ENCODE data around the gene AUNIP. TPM values are rescaled to one million over a fixed set of nuclear protein-coding genes. Genes with fewer than 3 reads are reported as not detected.

Gene AUNIP
- 1.4 and 2.8 TPM in 2 replicates for polyA plus RNA-seq (2011; rRNA removed)
- 1.0 and 2.2 TPM in 2 replicates for polyA minus RNA-seq (2011; rRNA and poly(A)+ RNA removed)

- TF ChIP-seq, protein P1, sequence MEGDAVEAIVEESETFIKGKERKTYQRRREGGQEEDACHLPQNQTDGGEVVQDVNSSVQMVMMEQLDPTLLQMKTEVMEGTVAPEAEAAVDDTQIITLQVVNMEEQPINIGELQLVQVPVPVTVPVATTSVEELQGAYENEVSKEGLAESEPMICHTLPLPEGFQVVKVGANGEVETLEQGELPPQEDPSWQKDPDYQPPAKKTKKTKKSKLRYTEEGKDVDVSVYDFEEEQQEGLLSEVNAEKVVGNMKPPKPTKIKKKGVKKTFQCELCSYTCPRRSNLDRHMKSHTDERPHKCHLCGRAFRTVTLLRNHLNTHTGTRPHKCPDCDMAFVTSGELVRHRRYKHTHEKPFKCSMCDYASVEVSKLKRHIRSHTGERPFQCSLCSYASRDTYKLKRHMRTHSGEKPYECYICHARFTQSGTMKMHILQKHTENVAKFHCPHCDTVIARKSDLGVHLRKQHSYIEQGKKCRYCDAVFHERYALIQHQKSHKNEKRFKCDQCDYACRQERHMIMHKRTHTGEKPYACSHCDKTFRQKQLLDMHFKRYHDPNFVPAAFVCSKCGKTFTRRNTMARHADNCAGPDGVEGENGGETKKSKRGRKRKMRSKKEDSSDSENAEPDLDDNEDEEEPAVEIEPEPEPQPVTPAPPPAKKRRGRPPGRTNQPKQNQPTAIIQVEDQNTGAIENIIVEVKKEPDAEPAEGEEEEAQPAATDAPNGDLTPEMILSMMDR (IDR thresholded peaks at IDR 0.05; ENCODE audit: insufficient read depth, low read depth, low read length): no peak
- Histone ChIP-seq H3K27me3 (ENCODE audit: control insufficient read depth, insufficient read depth, low read length) (no peaks in the 10 kb centered on the region), H3K4me3 (ENCODE audit: low read depth, low read length) (peak within 1 kb of the TSS; percentile 73), H3K36me3 (ENCODE audit: control insufficient read depth, insufficient read depth, low read length) (peaks cover 8% of the 10 kb centered on the region)
- peak; percentile 34 for DNase-seq (ENCODE audit: low read depth)
- POLR2A ChIA-PET: no interaction called here
- CTCF ChIA-PET: no interaction called here
Measured at GRCh38 chr1:25858906-25859789, at the start of gene AUNIP. Gene AUNIP (minus strand): TSS chr1:25859457. CDS start chr1:25859357, 100 bp downstream.

DNA sequence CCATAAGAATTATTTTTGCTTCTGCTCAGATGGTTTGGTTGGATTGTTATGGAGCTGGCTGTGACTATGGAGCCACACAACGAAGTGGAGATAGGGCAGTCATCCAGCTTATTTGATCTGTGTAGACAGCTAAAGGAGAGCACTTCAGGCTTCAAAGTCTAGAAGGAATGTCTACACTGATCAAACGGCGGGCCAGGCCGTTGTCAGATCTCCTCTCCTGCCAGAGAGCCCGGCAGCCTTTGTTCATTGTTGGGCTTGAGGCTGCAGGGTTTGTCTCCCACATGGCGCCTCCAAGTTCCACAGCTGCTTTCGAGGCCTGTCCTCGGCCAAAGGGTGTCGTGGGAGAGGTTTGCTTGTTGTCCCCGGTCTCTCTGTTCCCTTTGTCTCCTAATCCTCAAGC is 49.8 kb upstream of the AUNIP start:
- CTCF ChIA-PET: interaction anchor here (1.9 kb wide), 1 partner anchor 13 kb away, joined by 9 read pairs; no protein-coding TSS in a partner anchor
- H3K4me3 ChIP-seq (ENCODE audit: low read depth, low read length): no peak overlapping the region
- no peaks in the 10 kb centered on the region for H3K27me3 ChIP-seq (ENCODE audit: control insufficient read depth, insufficient read depth, low read length)
- TF ChIP-seq, protein P1 (IDR thresholded peaks at IDR 0.05; ENCODE audit: insufficient read depth, low read depth, low read length): no peak
- H3K36me3 ChIP-seq (ENCODE audit: control insufficient read depth, insufficient read depth, low read length): no peaks in the 10 kb centered on the region
- DNase-seq (ENCODE audit: low read depth): no peak
- POLR2A ChIA-PET: no interaction called here

- TF ChIP-seq, protein P1 (IDR thresholded peaks at IDR 0.05; ENCODE audit: insufficient read depth, low read depth, low read length): no peak
- no peaks in the 10 kb centered on the region for H3K27me3 ChIP-seq (ENCODE audit: control insufficient read depth, insufficient read depth, low read length)
Measured at GRCh38 chr1:25908161-25908560, 48.9 kb upstream of the AUNIP start.

DNA sequence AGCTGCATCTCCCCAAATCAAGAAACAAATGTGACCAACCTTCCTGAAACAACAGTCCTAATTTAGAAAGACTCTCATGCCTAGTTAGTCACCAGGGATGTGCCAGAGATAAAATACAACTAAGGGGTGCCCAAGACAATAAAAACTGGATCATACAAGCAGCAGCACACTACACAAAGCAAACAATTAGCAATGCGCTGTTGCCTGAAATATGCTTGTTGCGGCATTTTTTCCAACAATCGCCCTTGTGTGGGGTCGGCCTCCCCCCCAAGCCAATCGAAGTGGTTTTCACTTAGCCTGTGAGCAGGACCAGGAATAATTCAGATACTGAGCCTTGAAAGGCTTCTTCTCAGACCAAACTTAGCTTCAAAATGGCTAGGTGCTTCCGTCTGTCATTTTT is 48.3 kb upstream of the AUNIP start:
- DNase-seq (ENCODE audit: low read depth): no peak
- CTCF ChIA-PET: interaction anchor here (1.9 to 13.9 kb wide), 2 partner anchors 12 to 92 kb away, joined by 9 to 308 read pairs; partner anchors contain the start of gene PAFAH2
- no peak overlapping the region for H3K4me3 ChIP-seq (ENCODE audit: low read depth, low read length)
- no peaks in the 10 kb centered on the region for H3K27me3 ChIP-seq (ENCODE audit: control insufficient read depth, insufficient read depth, low read length)
- H3K36me3 ChIP-seq (ENCODE audit: control insufficient read depth, insufficient read depth, low read length): no peaks in the 10 kb centered on the region
- TF ChIP-seq, protein P1 (IDR thresholded peaks at IDR 0.05; ENCODE audit: insufficient read depth, low read depth, low read length): no peak
- POLR2A ChIA-PET: no interaction called here

More at GRCh38 chr1:25908161-25908560, 48.9 kb upstream of the AUNIP start:
- DNase-seq (ENCODE audit: low read depth): no peak
- POLR2A ChIA-PET: no interaction called here
- Histone ChIP-seq H3K4me3 (ENCODE audit: low read depth, low read length) (no peak overlapping the region), H3K36me3 (ENCODE audit: control insufficient read depth, insufficient read depth, low read length) (no peaks in the 10 kb centered on the region)
- CTCF ChIA-PET: interaction anchor here (1.9 kb wide), 1 partner anchor 12 kb away, joined by 9 read pairs; no protein-coding TSS in a partner anchor

- H3K4me3 ChIP-seq (ENCODE audit: low read depth, low read length): peak overlapping the region; percentile 86
- no peaks in the 10 kb centered on the region for H3K36me3 ChIP-seq (ENCODE audit: control insufficient read depth, insufficient read depth, low read length)
- H3K27me3 ChIP-seq (ENCODE audit: control insufficient read depth, insufficient read depth, low read length): no peaks in the 10 kb centered on the region
- ChIA-PET CTCF (interaction anchor here (1.6 to 13.9 kb wide), 3 partner anchors 11 to 92 kb away, joined by 4 to 308 read pairs (median 9); partner anchors contain the start of gene PAFAH2), POLR2A (no interaction called here)
- TF ChIP-seq, protein P1 (IDR thresholded peaks at IDR 0.05; ENCODE audit: insufficient read depth, low read depth, low read length): no peak
- DNase-seq (ENCODE audit: low read depth): no peak
Measured at GRCh38 chr1:25906644-25907300, 47.5 kb upstream of the AUNIP start.

All from BJ (cell line).